NCI-H128 (cell line): ENCODE measurements around the gene BNC2.

Experiments
- DNase-seq: peaks from one replicate; lab custom pipeline; 2025; ENCODE audit not compliant: unreplicated experiment; lab: John Stamatoyannopoulos, UW

Gene BNC2

GRCh38 chr9:16718296-16718695 is 152.2 kb downstream of the BNC2 start:
- DNase-seq, result no peak

- DNase-seq, result no peak
Observed at GRCh38 chr9:16716601-16717000, 153.9 kb downstream of the BNC2 start.

GRCh38 chr9:16715404-16715803 is 155.1 kb downstream of the BNC2 start:
- no peak for DNase-seq

GRCh38 chr9:16712787-16713186 is 157.7 kb downstream of the BNC2 start:
- no peak for DNase-seq

GRCh38 chr9:16710888-16711287 is 159.6 kb downstream of the BNC2 start:
- no peak for DNase-seq

GRCh38 chr9:16709924-16710323 is 160.5 kb downstream of the BNC2 start:
- DNase-seq, result no peak

GRCh38 chr9:16708656-16709435 is 161.6 kb downstream of the BNC2 start:
- no peak for DNase-seq

GRCh38 chr9:16705111-16705604 is 165.3 kb downstream of the BNC2 start:
- DNase-seq, result no peak

- DNase-seq, result no peak
Observed at GRCh38 chr9:16704116-16705110, 166.1 kb downstream of the BNC2 start.

- DNase-seq, result no peak
Observed at GRCh38 chr9:16701347-16701746, 169.1 kb downstream of the BNC2 start.

GRCh38 chr9:16693616-16694015 is 176.9 kb downstream of the BNC2 start:
- no peak for DNase-seq

- DNase-seq, result no peak
Observed at GRCh38 chr9:16690628-16691027, 179.8 kb downstream of the BNC2 start.

GRCh38 chr9:16690205-16690604 is 180.3 kb downstream of the BNC2 start:
- no peak for DNase-seq

GRCh38 chr9:16689351-16689938 is 181.0 kb downstream of the BNC2 start:
- DNase-seq, result peak; percentile 83

- no peak for DNase-seq
Observed at GRCh38 chr9:16688814-16689213, 181.7 kb downstream of the BNC2 start.

- DNase-seq, result no peak
Observed at GRCh38 chr9:16687678-16688369, 182.6 kb downstream of the BNC2 start.

GRCh38 chr9:16683326-16683725 is 187.1 kb downstream of the BNC2 start:
- no peak for DNase-seq

- no peak for DNase-seq
Observed at GRCh38 chr9:16682273-16682672, 188.2 kb downstream of the BNC2 start.

GRCh38 chr9:16681652-16681987 is 188.8 kb downstream of the BNC2 start:
- no peak for DNase-seq

- no peak for DNase-seq
Observed at GRCh38 chr9:16680975-16681651, 189.4 kb downstream of the BNC2 start.
